Liver (tissue), 3 donors: ENCODE results near the gene ENTR1.

Experiments
- CTCF ChIP-seq: fragments of 150-350 bp; IDR thresholded peaks from 2 replicates; pipeline ENCODE4 v1.5.1; 2017; ENCODE audit warnings: improper control_type of control experiment, low read depth, low read length; ENCODE audit not compliant: missing input control
- TAF1 ChIP-seq: conservative IDR thresholded peaks from 2 replicates; pipeline ENCODE4 v1.6.1; 2016; ENCODE audit warnings: antibody characterized with exemption, mild to moderate bottlenecking
- YY1 ChIP-seq: IDR thresholded peaks from 2 replicates; pipeline ENCODE4 v1.6.1; 2016; ENCODE audit warnings: antibody characterized with exemption, mild to moderate bottlenecking
- donor health status: healthy.
- donor health status: healthy.

GRCh38 chr9:136374183-136374575 is 36.2 kb downstream of the ENTR1 start:
- TF ChIP-seq TAF1 (no peak), YY1 (no peak), CTCF (no peak)
